GM20431 (cell line): Measurements from ENCODE around the gene SLC12A3.
"Not testable (repeated sequence)": the region's sequence is repeated elsewhere in the genome, so short reads cannot be mapped to it uniquely, and the experiment has no call there.

ENCODE experiments used
- in situ Hi-C: fragments of 300-500 bp; cut with MseI, MboI; formaldehyde crosslinking; loops from one replicate; pipeline ENCODE4 v1.15.0; 2020; ENCODE audit warnings: low sequenced_read_pairs; ENCODE audit not compliant: unreplicated experiment

The SLC12A3 gene

GRCh38 chr16:56934599-56935145 is 69.7 kb downstream of the SLC12A3 start:
- in situ Hi-C loops, result not testable (repeated sequence)

GRCh38 chr16:56935201-56935600 is 70.2 kb downstream of the SLC12A3 start:
- in situ Hi-C loops, result no loop called here

DNA sequence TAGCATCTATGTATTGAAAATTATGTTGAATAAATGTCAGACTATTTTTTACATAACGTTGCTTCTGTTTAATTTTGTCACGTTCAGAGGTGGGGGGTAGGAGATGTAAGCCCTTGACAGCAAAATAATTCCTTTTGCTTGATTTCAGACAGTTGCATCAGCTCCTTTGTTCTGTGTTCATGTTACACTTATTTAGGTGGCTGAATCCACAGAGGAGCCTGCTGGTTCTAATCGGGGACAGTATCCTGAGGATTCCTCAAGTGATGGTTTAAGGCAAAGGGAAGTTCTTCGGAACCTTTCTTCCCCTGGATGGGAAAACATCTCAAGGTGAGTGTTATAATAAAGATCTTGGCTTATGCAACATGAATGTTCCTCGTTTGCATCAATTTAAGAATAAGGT is 71.5 kb downstream of the SLC12A3 start:
- in situ Hi-C loops, result no loop called here

DNA sequence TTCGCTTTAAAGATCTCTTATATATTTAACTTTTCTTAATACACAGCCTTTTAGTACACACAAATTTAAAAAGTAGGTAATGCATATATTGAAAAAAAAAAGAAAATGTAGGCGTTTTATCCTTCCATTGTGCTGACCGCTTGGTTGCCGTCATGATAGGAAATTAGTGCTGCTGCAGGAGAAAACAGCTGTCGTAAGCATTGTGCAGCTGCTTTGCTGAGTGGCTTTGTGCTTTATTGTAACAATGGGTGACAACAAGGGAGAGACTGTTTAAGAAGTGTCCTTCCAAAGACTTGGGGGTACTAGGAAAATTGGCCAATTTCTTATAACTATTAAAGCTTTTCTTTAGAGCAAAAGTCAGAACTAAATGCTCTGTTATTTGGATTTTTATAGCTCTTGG is 71.9 kb downstream of the SLC12A3 start:
- in situ Hi-C loops, result no loop called here

GRCh38 chr16:56938664-56939513 is 73.9 kb downstream of the SLC12A3 start:
- in situ Hi-C loops, result no loop called here

GRCh38 chr16:56939801-56940200 is 74.8 kb downstream of the SLC12A3 start:
- in situ Hi-C loops, result no loop called here

DNA sequence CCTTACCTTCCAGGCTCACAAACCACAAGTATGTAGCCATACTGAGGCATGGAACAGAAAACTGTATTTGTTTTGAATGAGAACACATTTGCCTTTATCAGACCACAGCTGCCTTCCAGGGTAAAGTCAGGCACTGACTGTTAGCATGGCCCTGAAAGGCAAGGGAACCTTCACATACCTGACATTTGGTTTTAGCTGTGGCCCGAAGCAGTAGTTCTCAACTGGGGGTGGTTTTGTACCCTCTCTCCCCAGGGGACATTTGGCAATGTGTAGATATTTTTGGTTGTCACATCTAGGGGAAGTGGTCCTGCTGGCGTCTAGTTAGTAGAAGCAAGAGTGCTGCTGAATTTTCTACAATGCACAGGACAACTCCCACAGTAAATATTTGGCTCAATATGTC is 76.1 kb downstream of the SLC12A3 start:
- in situ Hi-C loops, result no loop called here

- in situ Hi-C loops, result no loop called here
Observed at GRCh38 chr16:56941856-56942331, 76.9 kb downstream of the SLC12A3 start.

DNA sequence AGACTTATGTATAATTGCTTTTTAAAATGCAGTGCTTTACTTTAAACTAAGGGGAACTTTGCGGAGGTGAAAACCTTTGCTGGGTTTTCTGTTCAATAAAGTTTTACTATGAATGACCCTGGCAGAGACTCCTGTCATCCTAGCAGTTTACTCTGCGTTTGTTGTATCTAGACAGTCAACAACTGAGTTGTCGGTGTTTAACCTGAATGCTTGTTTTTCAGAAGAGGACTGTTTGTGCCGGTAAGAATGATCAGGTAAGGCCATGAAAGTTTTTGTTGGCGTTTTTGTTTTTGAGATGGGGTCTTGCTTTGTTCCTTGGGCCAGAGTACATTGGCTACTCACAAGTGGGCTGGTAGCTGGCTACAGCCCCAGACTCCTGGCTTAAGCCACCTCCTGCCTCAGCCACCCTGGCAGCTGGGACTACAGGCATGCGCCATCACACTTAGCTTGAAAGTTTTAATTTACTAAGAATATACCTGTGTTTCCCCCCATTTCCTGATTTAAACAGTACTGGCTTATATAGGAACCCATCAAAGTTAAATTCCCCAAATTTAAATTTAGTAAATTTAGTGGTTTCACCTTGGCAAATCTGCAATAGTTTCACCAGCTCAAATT is 78.9 kb downstream of the SLC12A3 start:
- in situ Hi-C loops, result no loop called here

GRCh38 chr16:56944954-56945839 is 80.2 kb downstream of the SLC12A3 start:
- in situ Hi-C loops, result no loop called here

DNA sequence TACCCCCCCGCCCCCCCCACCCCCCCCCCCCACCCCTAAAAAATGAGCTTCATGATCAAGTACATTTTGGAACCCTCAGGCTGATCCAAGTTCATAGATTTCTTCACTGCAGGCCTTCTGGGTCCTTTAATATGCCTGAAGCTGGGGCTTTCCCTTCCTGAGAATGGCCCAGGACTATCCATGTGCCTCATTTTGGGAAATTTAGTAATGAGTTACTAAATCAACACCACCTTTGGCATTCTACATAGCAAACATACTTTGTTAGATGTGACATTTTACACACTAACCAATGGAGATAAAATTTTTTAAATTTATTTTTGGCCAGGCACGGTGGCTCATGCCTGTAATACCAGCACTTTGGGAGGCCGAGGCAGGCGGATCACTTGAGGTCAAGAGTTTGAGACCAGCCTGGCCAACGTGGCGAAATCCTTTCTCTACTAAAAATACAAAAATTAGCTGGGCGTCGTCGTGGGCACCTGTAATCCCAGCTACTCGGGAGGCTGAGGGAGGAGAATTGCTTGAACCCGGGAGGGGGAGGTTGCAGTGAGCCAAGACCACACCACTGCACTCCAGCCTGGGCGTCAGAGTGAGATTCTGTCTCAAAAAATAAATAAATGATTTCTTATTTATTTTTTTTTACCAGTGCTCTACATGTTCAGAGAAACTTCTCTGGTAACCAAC is 81.0 kb downstream of the SLC12A3 start:
- in situ Hi-C loops, result no loop called here

GRCh38 chr16:56946767-56947603 is 82.0 kb downstream of the SLC12A3 start:
- in situ Hi-C loops, result no loop called here

GRCh38 chr16:56947604-56947995 is 82.6 kb downstream of the SLC12A3 start:
- in situ Hi-C loops, result no loop called here

- in situ Hi-C loops, result no loop called here
Observed at GRCh38 chr16:56948234-56948633, 83.2 kb downstream of the SLC12A3 start.

GRCh38 chr16:56950051-56950450 is 85.0 kb downstream of the SLC12A3 start:
- in situ Hi-C loops, result loop anchor here (10.0 kb wide), 1 partner anchor 85 kb away; the partner anchor contains the start of gene SLC12A3

- in situ Hi-C loops, result loop anchor here (10.0 kb wide), 1 partner anchor 86 kb away; the partner anchor contains the start of gene SLC12A3
Observed at GRCh38 chr16:56950455-56950854, 85.4 kb downstream of the SLC12A3 start.

DNA sequence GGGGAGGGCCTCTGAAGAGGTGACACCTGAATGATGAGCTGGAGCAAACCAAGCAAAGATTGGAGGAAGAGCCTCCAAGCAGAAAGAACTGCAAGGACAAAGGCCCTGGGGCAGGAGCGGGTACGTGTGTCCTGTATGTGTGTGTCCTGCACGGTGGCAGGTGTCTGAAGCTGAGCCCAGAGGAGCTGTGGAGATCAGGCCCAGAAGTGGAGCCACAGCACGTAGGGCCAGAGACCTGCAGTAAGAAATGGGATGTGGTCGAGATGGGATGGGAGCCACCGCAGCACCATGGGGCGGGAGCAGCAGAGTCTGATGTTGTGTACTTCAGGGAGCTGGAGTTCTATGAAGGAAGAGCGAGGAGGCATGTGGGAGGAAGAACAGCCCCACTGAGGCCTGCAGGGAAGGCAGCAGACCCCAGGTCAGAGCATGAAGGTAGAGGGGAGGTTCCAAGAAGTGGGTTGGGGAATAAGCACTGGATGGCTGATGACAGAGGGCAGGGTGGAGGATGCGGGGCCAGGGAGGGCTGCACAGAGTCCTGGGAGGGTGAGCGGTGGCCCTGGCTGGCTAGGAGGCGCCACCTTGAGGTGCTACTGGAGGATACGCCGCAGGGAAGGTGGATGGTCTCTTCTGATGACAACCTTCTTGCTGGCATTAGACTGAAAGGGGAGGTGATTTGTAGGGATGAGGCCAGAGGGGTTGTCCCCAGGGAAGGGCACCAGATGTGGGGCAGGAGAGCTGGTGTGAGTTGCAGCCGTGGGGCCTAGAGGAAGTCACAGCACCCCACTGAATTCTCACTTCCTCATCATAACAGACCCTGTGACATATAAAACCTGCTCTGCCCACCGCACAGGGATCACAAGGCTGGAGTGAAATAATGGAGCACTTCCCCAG is 86.1 kb downstream of the SLC12A3 start:
- in situ Hi-C loops, result loop anchor here (10.0 kb wide), 1 partner anchor 86 kb away; the partner anchor contains the start of gene SLC12A3

DNA sequence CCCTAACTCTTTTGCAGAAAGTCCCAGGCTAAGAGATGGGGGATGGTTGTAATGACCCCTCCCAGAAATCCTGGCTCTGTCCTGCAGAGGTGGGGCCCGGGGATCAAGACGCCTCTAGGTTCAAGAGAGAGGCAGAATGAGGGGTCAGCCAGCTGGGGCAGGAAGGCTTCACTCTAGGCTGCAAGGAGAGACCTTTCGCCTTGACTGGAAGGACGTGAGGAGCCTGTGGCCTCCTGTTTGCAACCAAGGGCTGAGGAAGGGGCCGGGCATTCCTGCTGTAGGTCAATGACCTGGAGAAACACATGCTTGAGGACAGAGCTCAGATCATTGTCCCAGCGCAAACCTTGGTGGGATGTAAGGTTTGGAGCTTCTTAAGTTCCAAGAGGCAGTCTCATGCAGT is 88.0 kb downstream of the SLC12A3 start:
- in situ Hi-C loops, result loop anchor here (10.0 kb wide), 1 partner anchor 88 kb away; the partner anchor contains the start of gene SLC12A3
